Astrocyte (in vitro differentiated cells and primary cell): ENCODE measurements around the gene SNX3. TPM values are rescaled to one million over a fixed set of nuclear protein-coding genes. Genes with fewer than 3 reads are reported as not detected.
A peak's percentile ranks its signal among the peaks of the same experiment; 100 is the strongest.

ENCODE experiments used
- DNase-seq: peaks from one replicate; pipeline ENCODE4 v3.0.0-alpha.2; 2010; ENCODE audit warnings: low read depth
- FAIRE-seq: peaks from 2 replicates; lab custom pipeline; 2011; peaks lifted over from hg19 to GRCh38; lab: Jason Lieb, UNC
- H2AFZ ChIP-seq: 2 replicates; pipeline ENCODE4 v1.6.0; 2012; ENCODE audit warnings: low read depth, low read length, inconsistent platforms
- H3K27ac ChIP-seq: 2 replicates; pipeline ENCODE4 v1.5.1; 2011; ENCODE audit warnings: low read depth, low read length, inconsistent platforms
- H3K27me3 ChIP-seq: 2 replicates; pipeline ENCODE4 v1.6.0; 2011; ENCODE audit warnings: low read length, inconsistent platforms; ENCODE audit not compliant: insufficient read depth
- H3K36me3 ChIP-seq: 2 replicates; pipeline ENCODE4 v1.5.1; 2011; ENCODE audit warnings: low read length, inconsistent platforms; ENCODE audit not compliant: insufficient read depth
- H3K4me1 ChIP-seq: 2 replicates; pipeline ENCODE4 v1.5.1; 2011; ENCODE audit warnings: low read length, inconsistent platforms; ENCODE audit not compliant: insufficient read depth
- H3K4me2 ChIP-seq: 2 replicates; pipeline ENCODE4 v1.6.0; 2012; ENCODE audit warnings: low read length, inconsistent platforms
- H3K4me3 ChIP-seq: 2 replicates; pipeline ENCODE4 v1.5.1; 2011; ENCODE audit warnings: low read depth, mild to moderate bottlenecking, low read length, inconsistent platforms; ENCODE audit not compliant: insufficient read depth
- H3K79me2 ChIP-seq: 2 replicates; pipeline ENCODE4 v1.6.0; 2012; ENCODE audit warnings: mild to moderate bottlenecking, low read length, inconsistent platforms; ENCODE audit not compliant: insufficient read depth
- H3K9ac ChIP-seq: 2 replicates; pipeline ENCODE4 v1.6.0; 2012; ENCODE audit warnings: mild to moderate bottlenecking, low read length, inconsistent platforms
- H3K9me3 ChIP-seq: 2 replicates; pipeline ENCODE4 v1.5.1; 2012; ENCODE audit warnings: low read depth, mild to moderate bottlenecking, low read length, inconsistent platforms; ENCODE audit not compliant: insufficient read depth
- H4K20me1 ChIP-seq: 2 replicates; pipeline ENCODE4 v1.6.0; 2012; ENCODE audit warnings: low read length, inconsistent platforms; ENCODE audit not compliant: insufficient read depth
- H3K27ac Mint-ChIP-seq: one replicate; pipeline ENCODE4 v1.8.0; 2021; ENCODE audit warnings: mild to moderate bottlenecking, mixed read lengths; ENCODE audit not compliant: unreplicated experiment
- H3K27me3 Mint-ChIP-seq: one replicate; pipeline ENCODE4 v1.8.0; 2021; ENCODE audit warnings: low read depth, mixed read lengths; ENCODE audit not compliant: unreplicated experiment
- H3K36me3 Mint-ChIP-seq: one replicate; pipeline ENCODE4 v1.8.0; 2021; ENCODE audit warnings: low read depth, mixed read lengths; ENCODE audit not compliant: unreplicated experiment
- H3K4me1 Mint-ChIP-seq: one replicate; pipeline ENCODE4 v1.8.0; 2021; ENCODE audit warnings: low read depth, mixed read lengths; ENCODE audit not compliant: unreplicated experiment
- H3K4me3 Mint-ChIP-seq: one replicate; pipeline ENCODE4 v1.8.0; 2021; ENCODE audit warnings: mild to moderate bottlenecking, moderate library complexity, mixed read lengths; ENCODE audit not compliant: unreplicated experiment
- H3K9me3 Mint-ChIP-seq: one replicate; pipeline ENCODE4 v1.8.0; 2021; ENCODE audit warnings: mild to moderate bottlenecking, mixed read lengths; ENCODE audit not compliant: unreplicated experiment
- CTCF ChIP-seq: IDR thresholded peaks from 2 replicates; pipeline ENCODE4 v1.5.1; 2011; ENCODE audit warnings: low read depth, mild to moderate bottlenecking, inconsistent platforms, low read length, moderate library complexity; ENCODE audit not compliant: insufficient read depth
- EZH2 ChIP-seq: IDR thresholded peaks from 2 replicates; pipeline ENCODE4 v1.6.1; 2012; ENCODE audit warnings: mild to moderate bottlenecking, low read length, inconsistent platforms; ENCODE audit not compliant: insufficient read depth
- total RNA-seq: library from RNA; stranded (reverse); gene quantifications from 2 replicates; pipeline ENCODE4 v1.2.1, GENCODE V29; 2021

SNX3 gene
- total RNA-seq, 1 donor from 2014 or later: 165 TPM

DNA sequence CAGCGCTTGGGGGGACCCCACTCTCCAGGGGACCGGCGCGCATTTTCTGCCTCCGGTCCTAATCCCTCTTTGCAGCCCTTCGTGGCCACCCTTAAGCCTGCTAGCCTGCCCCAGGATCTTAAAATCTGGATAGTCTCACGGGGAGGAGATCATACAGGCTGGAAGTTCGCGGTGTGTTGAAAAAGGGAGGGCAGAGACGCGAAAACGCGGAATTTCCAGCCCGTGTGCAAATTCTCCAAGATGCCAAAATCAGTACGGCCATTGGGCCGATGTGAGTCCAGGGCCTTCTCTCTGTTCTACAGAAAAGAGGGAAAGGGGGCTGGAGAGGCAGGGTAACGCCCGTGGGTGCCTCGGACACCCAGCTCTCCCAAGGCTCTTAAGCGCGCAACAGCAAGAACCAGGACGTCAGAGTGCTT is 85.7 kb downstream of the SNX3 start:
- DNase-seq (no peak), FAIRE-seq (no peak)
- H2AFZ ChIP-seq: no peak overlapping the region
- Mint-ChIP-seq H3K4me1 (peaks cover 4% of the 10 kb centered on the region), H3K27me3 (peaks cover 92% of the 10 kb centered on the region), H3K27ac (no peak overlapping the region), H3K4me3 (no peak overlapping the region), H3K36me3 (peaks cover 5% of the 10 kb centered on the region), H3K9me3 (peaks cover 6% of the 10 kb centered on the region)
- TF ChIP-seq EZH2: no peak
- H3K4me1 ChIP-seq: no peaks in the 10 kb centered on the region
- no peak overlapping the region for H3K4me3 ChIP-seq
- H3K27ac ChIP-seq: no peak overlapping the region
- no peaks in the 10 kb centered on the region for H3K79me2 ChIP-seq
- H3K4me2 ChIP-seq: no peak overlapping the region
- H3K9ac ChIP-seq: no peak overlapping the region
- no peaks in the 10 kb centered on the region for H3K36me3 ChIP-seq
- H3K27me3 ChIP-seq: peaks cover 80% of the 10 kb centered on the region
- H4K20me1 ChIP-seq: no peaks in the 10 kb centered on the region
- H3K9me3 ChIP-seq: no peaks in the 10 kb centered on the region

DNA sequence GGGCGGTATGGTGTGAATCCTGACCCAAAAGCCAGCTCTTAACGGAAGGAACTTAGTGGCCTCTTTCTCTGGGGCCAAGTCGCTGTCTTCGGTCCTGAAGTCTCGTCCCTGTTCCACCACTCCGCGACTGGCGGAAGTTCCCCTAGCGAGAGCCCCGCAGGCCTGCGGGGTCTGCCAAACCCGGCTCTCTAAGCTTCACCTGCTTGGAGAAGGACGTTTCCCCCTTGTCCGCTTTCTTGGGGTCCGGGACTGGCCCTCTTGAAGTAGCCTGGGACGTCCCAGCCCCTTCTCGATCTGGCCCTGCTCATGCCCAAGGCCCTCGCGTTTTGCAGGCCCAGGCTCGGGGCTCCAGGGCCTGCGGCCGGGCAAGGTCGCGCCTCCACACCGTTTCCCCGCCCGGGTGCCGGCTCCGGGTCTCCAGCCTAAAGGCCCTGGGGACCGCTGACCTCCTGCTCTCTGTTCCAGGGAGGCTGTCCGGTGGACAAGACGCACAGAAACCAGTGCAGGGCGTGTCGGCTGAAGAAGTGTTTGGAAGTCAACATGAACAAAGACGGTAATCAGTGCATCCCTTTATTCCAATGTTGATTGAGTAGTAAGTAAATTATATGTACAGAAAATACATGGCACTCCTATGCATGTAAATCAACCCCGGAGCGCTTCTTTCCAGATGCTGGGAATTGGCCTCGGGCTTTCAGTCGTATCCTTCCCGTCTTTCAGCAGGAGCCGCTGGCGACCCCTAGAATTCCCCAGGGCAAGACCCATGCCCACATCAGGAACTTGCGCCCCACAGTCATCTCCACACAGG is 86.3 kb downstream of the SNX3 start:
- H3K36me3 Mint-ChIP-seq: peaks cover 5% of the 10 kb centered on the region
- Histone ChIP-seq H3K36me3 (no peaks in the 10 kb centered on the region), H3K27me3 (peaks cover 78% of the 10 kb centered on the region), H2AFZ (no peak overlapping the region), H3K9ac (no peak overlapping the region), H3K4me2 (peak overlapping the region; percentile 15), H3K9me3 (no peaks in the 10 kb centered on the region), H3K27ac (no peak overlapping the region), H3K79me2 (no peaks in the 10 kb centered on the region), H4K20me1 (no peaks in the 10 kb centered on the region), H3K4me1 (no peaks in the 10 kb centered on the region), H3K4me3 (no peak overlapping the region)
- H3K9me3 Mint-ChIP-seq: peaks cover 6% of the 10 kb centered on the region
- TF ChIP-seq EZH2 (no peak), CTCF (no peak)
- no peak overlapping the region for H3K27ac Mint-ChIP-seq
- peaks cover 4% of the 10 kb centered on the region for H3K4me1 Mint-ChIP-seq
- no peak overlapping the region for H3K4me3 Mint-ChIP-seq
- peaks cover 88% of the 10 kb centered on the region for H3K27me3 Mint-ChIP-seq
- no peak for FAIRE-seq
- peak; percentile 15 for DNase-seq

DNA sequence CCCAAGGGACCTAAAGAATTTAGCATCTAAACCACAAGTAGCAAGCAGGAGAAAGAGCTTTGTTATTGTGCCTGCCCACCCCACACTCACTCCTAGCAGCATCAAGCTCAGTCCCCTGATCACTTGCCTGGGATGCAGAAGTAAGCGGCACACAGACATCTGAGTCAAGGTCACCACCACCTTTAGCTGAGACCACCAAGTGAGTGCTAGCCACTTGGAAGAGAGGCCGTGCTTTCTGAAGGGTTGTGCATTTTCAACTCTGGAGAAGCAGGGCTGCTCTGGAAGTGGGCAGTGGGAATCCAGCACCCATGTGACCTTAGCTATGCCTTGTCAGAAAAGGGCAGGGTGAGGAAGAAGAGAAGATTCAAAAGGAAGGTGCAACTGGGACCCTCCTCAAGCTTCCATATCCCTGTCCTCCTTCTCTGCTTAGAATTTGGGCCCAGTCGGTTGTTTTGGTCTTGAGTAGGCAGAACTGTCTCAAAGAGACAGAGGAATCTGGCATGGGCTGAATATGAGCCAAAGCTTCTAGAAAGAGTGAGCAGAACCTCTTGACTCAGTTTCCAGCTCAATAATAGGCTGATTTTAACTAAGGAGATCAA is 88.8 kb downstream of the SNX3 start:
- no peak for TF ChIP-seq EZH2
- no peak for TF ChIP-seq CTCF
- peaks cover 8% of the 10 kb centered on the region for H3K36me3 Mint-ChIP-seq
- Histone ChIP-seq H3K27ac (no peak overlapping the region), H2AFZ (no peak overlapping the region), H3K9me3 (no peaks in the 10 kb centered on the region), H3K27me3 (peaks cover 88% of the 10 kb centered on the region), H3K4me1 (peaks cover 15% of the 10 kb centered on the region), H3K9ac (no peak overlapping the region), H3K36me3 (no peaks in the 10 kb centered on the region), H3K79me2 (no peaks in the 10 kb centered on the region), H3K4me3 (no peak overlapping the region), H3K4me2 (no peak overlapping the region), H4K20me1 (no peaks in the 10 kb centered on the region)
- no peak for FAIRE-seq
- peaks cover 86% of the 10 kb centered on the region for H3K27me3 Mint-ChIP-seq
- H3K27ac Mint-ChIP-seq: no peak overlapping the region
- peaks cover 10% of the 10 kb centered on the region for H3K4me1 Mint-ChIP-seq
- peaks cover 8% of the 10 kb centered on the region for H3K9me3 Mint-ChIP-seq
- DNase-seq: no peak
- H3K4me3 Mint-ChIP-seq: no peak overlapping the region
